GM21576 (cell line): ENCODE measurements around the gene MKI67.

Experiments used
- ATAC-seq: cut with Tn5 transposase; IDR thresholded peaks from one replicate; pipeline ENCODE4 v1.9.1; 2021; ENCODE audit warnings: mild to moderate bottlenecking, moderate library complexity; ENCODE audit not compliant: unreplicated experiment

The MKI67 gene

DNA sequence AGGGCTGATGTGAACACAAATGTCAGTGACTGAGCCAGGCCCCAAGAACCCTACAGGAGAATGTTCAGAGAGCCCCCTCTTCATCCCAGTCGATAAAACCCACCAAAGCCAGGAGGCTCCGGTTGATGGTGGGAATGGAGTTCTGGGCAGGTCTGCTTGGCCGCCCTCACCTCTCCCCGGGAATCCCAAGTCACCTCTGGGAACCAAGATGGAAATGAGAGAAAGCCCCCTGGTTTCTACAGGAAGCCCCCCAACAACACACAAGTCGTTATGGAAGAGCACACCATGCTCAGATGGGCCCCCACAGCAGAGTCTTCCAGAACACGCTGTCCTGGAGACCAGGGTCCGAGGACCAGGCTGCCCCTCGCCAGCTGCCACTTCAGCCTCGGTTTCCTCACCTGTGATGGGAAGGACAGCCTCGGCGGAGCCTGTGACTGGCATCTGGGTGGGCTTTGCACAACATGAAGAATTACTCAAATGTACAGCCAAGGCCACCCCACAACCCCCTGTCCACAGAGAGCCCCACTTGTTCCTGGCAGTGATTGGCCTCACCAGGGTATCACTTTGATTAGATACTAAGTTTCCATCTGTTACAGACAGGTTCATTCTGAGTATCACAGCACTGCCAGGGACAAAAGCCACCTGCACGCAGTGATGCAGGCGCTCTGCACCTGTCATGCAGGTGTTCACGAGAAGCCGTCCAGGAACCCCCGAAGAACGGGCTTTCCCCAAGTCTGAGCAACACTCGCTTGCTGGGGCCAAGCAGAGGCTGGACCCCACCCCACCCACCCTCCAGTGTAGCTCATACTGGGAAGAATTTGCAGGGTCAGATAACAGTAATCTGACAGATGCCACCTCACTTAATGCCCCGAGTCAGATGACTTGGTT is 57.6 kb downstream of the MKI67 start:
- no peak for ATAC-seq

DNA sequence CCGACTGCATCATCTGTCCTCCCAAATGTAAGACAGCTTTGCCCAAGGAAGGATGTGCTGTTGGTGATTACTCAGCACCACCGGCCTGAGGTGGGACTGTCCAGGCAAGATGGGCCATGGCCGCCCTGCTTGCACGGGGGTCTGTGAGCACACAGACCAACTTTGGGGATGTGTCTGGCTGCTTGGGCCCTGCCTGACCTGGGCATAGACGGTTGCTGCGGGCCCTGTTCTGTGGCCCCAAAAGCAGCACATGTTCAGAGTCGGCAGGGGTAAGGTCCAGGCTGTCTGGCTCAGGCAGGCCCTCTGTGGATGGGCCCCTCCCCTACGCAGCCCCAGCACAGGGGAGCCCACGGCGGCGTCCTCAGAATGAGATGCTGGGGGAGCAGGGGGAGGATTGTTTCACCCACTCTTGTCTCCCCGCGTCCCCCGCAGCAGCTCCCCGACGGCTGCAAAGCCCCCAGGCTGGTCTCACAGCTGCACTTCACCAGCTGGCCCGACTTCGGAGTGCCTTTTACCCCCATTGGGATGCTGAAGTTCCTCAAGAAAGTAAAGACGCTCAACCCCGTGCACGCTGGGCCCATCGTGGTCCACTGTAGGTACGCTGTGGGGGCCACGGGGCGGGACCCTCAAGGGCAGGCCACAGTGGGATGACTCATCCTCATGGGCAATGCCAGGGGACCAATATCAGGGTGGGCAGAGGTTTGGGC is 58.4 kb downstream of the MKI67 start:
- no peak for ATAC-seq

DNA sequence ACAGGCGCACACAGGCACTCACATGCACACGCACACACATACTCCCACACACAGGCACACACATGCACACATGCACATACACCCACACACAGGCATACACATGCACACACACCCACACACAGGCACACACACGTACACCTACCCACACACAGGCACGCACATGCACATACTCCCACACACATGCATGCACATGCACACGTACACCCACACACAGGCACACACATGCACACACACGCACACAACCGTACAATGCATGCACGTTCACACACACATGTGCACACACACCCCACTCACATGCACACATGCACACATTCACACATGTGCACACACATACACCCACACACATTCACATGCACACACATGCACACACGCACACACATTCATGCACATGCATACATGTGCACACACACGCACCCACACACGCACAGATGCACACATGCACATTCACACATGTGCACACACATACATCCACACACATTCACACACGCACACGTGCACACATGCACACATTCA is 59.3 kb downstream of the MKI67 start:
- no peak for ATAC-seq

DNA sequence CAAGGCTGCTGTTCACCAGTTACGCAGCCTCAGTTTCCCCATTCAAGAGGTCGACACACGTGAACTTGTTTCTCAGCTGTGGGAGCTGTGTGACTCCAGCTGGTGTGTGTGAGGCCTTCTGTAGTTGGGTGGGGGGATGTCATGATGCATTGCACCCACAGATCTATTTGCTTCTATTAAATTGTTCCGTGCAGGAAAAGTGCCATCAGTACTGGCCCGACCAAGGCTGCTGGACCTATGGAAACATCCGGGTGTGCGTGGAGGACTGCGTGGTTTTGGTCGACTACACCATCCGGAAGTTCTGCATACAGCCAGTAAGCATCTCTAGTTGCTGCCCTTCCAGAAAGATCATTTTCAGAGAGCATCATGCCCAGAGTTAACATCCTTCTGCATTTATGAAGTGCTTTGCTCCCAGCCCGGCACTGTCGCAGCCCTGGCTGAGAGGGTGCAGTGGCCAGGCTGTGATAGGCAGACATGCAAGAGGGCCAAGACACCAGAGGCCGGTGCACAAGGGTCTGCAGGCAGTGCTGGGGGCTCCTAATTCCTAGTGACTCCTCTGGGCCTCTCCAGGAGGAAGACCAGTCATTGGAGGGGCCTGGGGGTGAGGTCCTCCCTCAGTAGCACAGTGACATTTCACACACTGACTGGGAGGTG is 60.2 kb downstream of the MKI67 start:
- no peak for ATAC-seq

DNA sequence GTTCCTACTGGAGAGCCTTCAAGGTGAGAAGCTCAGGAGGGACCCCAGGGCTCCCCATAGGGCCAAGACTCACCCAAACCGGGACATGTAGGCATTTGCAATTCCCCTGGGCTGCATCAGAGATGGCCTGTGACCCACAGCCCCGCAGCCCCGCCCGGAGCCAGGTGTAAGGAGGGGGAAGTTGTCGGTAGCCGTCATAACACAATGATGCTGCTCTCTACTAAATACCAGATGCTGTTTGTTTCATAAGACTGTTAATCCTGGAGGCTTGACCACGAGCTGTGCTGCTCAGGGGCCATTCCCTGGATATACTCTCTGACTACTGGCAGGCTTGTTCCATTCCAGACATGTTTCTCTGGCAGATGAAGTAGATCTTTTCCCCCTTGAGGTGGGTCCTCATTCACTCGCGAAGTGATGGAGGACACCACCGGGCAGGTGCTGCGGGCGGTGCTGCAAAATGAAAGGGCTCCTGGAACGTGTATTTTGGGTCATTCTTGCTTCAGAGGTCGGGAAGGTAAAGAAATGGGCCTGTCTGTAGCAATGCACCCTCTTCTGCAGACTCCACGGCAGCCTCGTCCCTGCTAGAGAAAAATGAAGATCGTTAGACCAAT is 61.1 kb downstream of the MKI67 start:
- peak; percentile 31 for ATAC-seq

DNA sequence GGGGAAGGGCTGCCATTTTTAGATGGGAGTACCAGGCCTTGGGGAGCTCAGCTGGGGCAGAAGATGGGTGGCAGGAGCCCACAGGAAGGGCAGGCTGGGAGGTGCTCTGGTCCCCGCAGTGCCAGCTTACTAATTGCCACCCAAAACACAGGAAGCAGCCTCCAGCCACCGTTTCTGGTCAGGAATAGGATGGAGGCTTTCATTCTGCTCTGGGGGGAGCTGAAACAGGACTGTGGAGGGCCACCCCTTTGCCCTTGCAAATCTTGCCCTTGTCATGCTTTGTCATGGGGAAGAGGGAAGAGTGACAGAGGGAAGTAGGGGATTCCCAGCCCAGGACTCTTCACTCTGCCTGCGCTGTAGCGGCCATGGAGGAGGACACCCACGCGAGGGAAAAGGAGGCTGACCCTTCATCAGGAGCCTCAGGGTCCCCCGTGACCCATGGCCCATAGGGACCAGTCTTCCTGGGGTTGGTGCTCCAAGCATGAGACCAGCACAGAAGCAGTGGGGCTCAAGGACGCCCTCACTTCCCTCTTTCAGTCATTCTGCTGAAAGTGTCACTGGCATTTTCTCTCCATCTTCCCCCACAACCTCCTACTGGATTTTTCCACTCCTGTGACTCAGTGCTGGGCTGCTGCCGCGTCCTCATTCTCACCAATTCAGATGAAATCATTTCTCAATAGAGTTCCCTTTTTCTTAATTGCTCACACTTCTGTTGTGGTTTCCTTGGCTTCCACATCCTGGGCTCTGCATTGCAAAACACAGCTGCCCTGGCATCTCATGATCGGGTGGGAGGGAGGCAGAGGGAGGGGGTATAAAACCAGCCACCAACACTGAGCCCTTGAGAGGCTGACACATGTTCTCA is 61.9 kb downstream of the MKI67 start:
- peak; percentile 51 for ATAC-seq

DNA sequence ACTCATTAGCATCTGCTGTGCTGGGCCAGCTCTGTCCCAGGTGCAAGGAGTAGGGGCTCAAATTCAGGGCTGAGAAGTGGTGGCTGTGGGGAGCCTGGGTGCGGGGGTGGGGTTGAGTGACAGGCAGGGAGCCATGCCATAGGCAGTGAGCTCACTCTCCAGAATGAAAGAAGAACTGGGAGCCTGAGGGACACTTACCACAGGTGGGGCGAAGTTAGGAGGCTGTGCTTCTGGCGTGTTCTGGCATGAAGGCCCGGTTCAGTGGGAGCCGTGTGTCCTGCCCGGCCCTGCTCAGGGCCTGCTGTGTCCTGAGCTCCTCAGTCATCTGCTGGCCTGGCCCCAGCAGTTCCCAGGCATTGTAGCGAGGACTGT is 62.5 kb downstream of the MKI67 start:
- peak; percentile 21 for ATAC-seq

DNA sequence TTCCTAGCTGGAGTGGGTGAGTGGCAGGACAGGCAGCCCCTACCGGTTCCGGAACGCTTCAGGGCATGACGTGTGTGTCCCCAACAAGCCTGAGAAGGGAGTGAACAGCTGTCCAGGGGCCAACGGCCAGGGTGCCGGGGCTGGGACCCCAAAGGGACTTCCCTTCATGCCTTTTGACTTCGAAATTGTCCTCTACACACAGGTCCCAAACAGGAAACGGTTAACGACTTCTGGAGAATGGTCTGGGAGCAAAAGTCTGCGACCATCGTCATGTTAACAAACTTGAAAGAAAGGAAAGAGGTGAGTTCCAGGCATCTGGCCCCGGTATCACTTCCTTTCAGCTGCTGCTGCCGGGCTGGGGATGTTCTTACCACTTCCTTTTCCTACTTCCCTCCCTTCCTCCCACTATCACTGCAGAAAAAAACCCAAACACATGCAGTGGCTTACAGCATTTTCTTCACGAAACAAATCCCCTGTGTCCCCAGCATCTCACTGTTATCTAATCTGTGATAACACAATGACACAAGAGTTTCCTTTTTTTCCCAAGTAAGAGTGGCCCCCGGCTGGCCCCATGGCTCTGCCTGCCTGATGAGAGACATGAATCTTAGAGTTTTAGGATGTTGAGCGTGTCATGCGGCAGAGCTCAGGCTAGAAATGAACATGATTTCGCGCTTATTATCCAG is 63.2 kb downstream of the MKI67 start:
- ATAC-seq: peak; percentile 45

DNA sequence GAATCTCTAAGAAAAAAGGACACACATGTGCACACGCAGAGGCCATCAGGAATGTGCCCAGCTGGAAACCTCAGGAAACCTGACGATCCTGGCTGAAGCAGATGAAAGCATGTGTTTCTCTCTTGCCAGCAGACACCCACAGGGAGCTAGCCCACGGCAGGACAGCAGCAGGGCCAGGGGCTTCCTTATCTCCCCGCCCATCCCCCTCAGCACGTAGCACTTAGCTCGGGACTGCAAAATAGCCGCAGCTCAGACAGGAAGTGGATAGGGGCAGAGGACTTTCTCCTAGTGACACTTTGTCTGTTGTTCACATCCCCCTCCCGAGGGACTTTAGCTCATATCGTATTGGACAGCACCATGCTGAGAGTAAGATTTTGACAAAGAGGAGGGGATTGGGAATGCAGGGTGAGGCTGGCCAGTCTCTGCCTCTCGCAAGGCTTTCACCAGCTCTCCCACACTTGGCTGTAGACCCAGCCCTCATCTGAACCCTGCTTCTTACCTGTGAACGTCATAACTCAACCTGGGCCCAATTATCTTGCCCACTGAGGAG is 63.8 kb downstream of the MKI67 start:
- no peak for ATAC-seq

DNA sequence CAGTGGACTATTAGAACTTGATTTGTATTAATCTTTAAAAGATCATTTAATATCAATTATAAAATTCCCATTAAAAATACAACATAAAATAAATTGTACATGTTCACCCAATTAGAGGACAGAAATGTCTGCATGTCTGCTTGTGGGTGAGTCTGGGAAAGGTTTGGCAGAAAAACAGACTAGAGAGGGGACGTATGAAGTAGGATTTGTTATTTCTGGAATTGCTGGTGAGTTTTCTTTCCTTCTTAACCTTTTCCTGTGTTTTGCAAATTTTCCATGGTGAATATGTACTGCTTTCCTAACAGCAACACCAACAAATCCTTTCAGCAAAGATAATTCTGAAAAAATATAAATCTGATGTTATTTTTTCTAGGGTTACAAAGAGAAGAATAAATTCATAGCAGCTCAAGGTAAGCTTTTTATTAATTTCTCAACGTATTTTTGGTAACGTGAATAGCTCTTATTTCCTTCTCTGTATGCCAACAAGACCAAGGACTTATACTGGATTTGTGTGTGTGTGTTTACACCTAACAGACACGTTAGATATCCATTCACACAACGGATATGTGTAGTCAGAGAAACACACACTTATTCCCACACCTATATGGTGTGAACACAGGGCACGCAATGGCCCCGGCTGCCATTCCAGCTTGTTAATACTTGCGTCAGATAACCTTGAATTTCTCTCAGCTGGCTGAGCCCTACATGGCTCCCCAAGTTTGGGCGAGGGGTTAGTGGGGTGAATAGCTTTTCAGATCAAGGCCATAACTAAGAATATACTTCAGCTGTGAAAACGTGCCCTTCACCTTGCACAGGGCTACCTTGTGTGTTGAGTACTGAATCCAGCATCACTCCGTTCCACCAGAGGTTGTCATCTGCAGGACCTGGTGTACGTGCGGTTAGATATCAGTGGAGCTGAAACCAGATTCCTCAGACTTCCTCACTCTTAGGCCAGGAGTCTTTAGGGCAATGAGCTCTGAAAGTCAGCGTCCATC is 64.6 kb downstream of the MKI67 start:
- no peak for ATAC-seq

DNA sequence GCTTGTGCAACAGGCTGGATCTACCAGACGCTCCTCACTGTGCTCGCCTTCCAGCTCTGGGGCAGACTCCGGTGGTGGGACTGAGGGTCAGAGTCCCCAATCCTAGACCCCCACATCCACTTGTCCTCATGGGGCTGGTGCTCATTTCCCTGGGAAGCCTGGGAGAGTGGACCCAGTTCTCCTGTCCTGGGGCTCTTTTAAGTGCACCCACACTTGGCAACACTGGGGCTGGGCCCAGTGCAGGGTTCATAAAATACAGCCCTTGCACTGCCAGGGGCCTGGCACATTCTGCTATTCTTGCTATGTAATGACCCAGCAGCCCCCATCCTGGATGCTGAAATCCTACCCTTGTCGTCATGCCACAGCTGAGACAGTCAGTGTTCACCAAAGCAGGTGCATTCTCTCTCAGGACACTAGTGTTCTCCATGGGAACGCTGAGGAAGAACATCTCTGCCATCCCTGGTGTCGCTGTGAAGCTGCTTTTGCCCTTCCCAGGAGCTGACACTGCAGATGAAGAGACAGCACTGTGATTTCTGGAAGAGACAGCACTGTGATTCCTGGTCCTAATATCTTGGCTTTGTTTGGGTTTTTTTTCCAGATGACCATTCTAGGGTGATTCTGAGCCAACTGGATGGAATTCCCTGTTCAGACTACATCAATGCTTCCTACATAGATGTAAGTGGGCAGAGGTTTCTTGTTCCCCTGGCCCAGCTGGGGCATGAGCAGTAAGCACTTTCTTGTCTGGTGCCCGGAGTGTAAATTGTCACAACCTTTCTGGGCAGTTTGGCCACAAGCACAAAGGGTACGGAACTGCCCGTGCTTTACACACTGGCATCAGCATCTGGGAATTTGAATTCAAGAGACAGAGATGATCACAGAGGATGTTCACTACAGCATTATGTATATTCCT is 65.6 kb downstream of the MKI67 start:
- no peak for ATAC-seq

DNA sequence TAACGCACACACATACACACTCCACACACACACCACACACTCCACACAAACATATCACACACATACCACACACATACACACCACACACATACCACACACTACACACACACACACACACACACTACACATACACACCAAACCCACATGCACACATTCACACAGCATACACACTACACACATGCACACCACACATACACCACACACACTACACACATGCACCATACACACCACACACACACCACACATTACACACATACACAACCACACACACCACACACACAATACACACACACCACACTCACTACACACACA is 66.3 kb downstream of the MKI67 start:
- ATAC-seq: no peak

DNA sequence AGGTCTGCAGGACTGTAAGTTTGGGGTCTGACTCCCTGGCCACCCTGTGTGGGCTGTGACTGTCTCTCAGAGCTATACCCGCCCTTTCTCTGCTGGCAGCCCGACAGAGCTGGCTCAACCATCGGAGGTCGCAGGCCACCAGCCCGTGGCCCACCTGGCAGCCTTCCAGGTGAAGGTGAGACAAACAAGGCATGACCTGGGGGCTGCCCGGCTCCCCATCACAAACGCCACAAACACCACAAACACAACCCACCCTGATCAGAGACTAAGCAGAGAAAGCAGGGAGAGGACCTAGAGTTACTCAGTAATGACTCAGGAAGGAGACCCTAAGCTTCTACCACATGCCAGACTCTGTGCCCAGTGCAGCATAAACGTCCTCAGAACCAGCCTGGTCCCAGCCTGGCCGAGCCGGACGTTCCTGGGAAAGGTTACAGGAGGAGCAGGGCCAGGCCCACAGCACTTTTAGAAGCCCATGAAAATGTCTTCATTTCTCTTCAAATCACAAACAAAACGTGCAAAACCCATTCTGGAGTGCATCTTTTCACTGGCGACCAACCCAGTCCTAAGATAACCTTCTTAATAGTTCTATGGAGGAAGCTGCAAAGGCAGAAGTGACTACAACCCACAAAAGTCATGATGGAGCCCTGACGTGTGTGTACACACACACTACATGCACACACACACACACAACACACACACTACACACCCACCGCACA is 66.8 kb downstream of the MKI67 start:
- no peak for ATAC-seq

DNA sequence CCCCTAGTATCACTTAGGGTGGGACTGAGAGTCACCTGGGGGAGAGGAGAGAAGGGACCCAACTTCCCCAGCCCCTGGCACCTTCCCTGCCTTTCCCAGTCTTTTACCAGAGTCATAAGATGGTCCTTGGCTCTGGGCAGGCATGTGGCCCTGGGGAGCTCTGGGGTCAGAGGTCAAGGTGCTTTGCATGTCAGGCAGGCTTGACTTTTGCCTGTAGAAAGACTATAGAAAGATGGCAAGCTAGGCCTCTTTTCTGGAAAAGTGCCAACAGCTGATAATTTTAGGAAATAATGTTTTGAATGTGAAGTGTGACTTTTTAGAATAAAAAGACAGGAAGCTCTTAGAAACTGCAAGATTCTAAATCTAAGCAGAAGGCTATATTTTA is 67.5 kb downstream of the MKI67 start:
- ATAC-seq: no peak

DNA sequence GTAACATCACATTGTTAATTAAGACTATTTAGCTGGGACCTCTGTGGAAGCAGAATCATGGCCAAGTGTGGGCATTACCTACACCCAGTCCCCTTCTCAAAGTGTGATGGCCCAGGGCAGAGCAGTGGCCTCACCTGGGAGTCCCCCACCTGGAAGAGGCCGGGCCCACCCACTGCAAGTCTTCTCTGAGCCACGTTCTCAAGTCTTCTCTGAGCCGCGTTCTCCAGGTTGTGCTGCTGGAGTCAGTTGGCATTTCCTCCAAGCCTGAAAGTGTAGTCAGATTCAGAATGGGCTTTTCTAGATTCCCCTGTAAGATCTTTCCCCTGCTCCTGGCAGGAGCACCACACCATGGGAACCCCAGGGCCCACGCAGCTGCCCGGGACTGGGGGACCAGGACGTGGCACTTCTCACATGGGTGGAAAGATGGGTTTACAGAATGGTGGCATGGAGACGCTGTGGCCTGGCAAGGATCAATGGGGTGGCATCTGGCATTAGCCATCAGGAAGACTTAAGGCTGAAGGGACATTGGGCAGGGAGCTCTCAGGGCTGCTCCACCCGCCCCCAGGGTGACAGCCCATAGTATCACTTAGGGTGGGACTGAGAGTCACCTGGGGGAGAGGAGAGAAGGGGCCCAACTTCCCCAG is 68.0 kb downstream of the MKI67 start:
- ATAC-seq: no peak
